Activated gamma-delta T cell treated with anti-CD3 and anti-CD28 coated beads, Interleukin-2, amount 50 U/mL, for 16 hours (primary cell): Measurements from ENCODE around the gene AKT2.

Experiments
- DNase-seq: peaks from one replicate; pipeline ENCODE4 v3.0.0-alpha.2; 2020; ENCODE audit warnings: low read depth

AKT2 gene

DNA sequence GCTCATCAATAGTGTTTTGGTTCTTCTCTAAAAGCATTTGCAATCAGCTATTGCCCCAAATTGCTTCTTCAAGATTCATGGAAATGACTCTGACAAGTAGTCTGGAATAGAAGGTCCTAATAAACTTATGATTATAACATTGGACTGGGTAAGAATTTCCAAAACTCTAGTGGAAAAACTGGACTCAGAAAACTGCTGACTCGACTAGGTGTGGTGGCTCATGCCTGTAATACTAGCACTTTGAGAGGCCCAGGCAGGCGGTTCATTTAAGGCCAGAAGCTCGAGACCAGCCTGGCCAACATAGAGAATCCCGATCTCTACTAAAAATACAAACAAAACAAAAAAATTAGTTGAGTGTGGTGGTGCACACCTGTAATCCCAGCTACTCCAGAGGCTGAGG, 15.5 kb upstream of the AKT2 start:
- DNase-seq = no peak

DNA sequence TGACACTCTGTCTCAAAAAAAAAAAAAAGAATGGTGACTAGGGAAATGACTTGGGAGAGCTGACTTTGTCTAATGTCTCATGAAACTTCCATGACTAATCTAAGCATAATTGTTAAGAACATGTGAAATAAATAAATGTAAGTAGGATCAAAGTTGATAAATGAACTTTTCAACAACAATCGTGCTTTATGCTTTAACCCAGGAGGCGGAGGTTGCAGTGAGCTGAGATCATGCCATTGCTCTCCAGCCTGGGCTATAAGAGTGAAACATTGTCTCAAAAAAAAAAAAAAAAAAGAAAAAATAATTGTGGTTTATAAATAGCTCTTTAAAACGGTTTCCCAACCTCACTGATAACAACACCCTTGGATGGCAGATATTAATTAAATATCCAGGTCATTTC, 12.9 kb upstream of the AKT2 start:
- no peak for DNase-seq

DNA sequence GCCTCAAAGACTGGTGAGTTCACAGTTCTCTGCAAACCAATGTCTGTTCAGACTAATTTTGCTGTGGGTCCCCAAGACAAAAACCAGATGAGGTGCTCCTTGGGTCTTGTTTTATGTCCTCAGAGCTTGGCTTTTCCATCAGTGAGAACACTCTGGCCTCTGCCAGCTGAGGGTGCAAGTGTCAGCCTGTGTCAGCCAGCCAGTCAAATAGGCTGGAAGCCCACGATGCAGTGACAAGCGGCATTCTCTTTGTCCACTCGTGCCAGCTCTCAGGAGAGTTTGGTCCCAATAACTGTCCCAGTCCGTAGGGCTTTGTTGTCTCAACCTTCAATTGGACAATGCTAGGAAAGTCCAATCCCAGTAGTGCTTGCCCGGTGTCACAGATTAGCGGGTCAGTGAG, 9.4 kb upstream of the AKT2 start:
- DNase-seq = no peak

DNA sequence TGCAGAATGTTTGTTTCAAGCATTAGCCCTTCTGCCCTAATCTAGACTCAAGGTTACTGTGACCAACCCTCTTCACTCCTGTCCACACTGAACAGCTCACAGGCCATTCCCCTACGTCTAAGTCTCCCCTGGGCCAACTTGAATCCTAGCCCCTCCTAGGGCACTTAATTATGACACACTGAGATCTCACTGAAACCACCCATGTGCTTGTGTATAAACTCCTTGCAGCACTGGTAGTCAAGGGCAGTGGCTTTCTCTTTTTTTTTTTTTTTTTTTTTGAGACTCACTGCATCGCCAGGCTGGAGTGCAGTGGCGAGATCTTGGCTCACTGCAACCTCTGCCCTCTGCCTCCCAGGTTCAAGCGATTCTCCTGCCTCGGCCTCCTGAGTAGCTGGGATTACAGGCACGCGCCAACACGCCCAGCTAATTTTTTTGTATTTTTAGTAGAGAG, 1.9 kb upstream of the AKT2 start:
- DNase-seq = no peak

DNA sequence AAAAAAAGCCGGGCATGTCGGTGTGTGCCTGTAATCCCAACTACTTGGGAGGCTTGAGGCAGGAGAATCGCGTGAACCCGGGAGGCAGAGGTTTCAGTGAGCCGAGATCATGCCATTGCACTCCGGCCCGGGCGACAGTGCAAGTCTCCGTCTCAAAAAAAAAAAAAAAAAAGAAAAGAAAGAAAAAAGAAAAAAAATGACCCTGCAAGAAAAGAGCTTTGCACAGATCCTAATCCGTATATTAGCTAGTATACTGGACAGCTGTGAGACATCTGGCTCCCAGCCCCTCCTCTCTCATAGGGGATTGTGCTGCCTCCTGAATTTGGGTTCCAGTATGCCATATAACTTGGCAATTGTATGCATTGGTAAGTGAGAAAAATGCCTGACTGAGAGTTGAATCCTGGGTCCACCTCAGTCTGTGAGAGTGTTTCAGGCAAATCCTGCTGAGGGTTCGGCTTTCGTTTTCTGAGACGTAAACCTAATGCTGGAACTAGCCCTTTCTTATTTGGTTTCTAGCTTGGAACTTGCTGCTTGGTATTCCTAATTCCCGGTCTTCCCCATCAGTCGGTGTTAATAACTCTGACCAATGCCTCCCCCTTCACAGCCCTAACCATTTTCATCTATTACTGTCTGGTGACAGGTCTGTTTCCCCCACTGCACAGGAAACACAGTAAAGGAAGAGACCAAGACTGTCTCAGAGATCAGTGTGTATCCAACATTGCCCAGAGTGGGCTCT, 1.3 kb upstream of the AKT2 start:
- DNase-seq = no peak

DNA sequence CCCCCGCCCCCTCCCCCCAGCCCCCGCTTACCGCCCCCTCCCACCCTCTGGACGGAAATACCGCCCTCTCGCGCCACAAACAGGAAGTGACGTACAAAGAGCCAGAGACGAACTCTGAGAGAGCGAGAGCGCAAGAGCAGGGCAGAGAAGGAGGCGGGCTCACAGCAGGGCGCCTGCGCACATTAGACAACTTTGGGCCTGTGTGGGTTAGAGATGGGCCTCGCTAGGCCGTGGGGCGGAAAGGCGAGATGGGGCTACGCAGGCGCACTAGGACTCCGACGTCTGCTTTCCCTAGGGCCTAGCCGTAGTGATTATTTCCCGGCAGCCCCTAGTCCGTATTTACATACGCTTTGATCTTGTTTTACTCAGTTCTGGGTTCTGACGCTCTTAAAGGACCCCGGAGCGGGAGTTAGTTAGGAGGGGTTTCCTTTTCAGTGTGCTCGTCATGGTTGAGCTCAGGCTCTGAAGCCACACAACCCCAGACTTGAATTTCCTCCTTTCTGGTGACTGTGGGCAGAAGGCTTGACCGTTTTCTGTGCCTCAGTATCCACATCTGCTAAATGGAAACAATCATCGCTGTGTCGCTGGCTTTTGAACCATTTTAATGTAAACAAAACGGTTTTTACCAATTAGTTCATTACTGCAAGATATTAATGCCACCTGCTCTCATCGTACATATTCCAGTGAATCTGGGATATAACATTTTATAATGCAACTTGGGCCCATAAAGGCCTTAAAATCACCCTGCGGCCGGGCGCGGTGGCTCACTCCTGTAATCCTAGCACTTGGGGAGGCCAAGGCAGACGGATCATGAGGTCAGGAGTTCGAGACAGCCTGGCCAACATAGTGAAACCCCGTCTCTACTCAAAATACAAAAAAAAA, 449 bp upstream of the AKT2 start:
- peak; percentile 94 for DNase-seq

DNA sequence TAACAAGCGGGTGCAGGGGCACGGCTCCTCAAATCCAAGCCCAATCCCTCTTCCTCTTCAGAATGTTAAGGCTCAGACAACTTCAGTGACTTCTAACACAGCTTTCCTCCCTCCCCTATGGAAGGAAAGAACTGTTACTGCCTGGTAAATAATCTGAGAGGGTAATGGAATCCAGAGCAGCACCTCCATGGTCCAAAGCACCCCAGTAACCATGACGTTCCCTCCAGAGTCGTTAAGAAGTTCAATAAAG, 969 bp downstream of the AKT2 start:
- DNase-seq = no peak

DNA sequence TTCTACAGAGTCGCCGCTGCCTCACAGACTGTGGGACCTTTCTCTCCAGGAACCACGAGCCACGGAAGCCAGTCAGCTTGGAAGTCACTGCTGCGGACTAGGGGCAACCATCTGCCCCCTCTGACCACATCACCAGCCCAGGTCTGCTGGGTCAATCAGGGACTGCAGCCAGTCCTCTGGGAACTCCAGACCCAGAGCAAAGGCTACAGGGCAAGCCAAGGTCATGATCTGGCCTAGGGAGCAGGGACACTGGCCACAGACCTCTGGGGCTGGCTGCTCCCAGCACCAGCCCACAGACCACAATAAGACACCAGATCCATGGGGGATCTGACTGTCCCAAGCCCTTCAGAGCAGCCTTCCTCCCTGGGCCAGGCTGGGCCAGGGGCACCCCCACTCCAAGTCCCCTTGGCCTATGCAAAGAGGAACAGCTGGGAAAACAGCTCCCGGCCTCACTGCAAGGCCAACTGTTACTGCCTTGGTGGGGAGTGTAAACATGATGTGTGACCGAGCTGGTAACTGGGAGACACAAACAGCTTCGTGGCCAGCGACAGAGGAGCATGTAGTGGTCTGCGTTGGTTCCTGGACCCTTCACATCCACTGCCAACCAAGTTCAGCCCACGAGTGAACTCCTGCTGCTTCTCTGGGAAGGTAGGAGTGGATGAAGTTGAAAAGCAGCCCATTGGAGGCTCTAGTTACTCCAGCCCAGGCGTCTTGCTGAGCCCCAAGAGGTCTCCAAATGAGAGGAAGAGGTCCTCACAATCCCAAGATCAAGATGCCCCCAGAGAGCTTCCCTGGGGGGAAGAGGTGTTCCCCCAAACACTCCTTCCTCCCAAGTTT, 1.5 kb downstream of the AKT2 start:
- DNase-seq = no peak

DNA sequence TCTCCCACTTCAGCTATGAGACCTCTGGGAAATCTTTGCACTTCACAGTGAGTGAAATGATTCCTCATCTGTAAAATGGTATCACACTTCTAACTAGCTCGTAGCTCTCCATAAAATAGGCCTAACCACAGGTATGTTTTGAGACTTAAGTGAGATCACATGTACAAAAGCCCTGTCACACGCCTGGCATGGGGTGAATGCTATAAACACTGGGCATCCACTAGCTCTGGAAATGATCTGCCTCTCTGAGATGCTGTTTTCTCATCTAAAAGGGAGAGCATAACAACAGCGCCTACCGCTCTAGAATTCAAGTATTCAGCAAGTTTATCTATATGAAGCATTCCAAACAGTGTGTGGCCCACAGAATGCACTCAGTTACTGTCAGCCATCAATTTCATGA, 2.2 kb downstream of the AKT2 start:
- no peak for DNase-seq

DNA sequence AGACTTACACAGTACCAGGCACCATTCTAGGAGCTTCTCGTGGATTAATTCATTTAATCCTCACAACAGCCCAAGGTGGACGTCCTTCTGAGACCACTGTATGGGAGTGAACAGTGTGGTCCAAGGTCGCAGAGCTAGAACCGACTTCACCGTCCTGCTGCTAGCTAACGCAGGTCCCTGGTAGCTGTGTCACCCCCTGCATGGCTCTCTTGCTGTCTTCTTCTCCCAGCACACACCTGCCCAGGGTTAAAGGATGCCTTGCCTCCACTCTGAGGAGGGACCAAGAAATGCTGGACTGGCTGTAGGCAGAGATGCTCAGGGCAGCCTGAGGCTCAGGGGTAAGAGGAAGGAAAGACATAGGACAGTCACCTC, 3.0 kb downstream of the AKT2 start:
- no peak for DNase-seq

DNA sequence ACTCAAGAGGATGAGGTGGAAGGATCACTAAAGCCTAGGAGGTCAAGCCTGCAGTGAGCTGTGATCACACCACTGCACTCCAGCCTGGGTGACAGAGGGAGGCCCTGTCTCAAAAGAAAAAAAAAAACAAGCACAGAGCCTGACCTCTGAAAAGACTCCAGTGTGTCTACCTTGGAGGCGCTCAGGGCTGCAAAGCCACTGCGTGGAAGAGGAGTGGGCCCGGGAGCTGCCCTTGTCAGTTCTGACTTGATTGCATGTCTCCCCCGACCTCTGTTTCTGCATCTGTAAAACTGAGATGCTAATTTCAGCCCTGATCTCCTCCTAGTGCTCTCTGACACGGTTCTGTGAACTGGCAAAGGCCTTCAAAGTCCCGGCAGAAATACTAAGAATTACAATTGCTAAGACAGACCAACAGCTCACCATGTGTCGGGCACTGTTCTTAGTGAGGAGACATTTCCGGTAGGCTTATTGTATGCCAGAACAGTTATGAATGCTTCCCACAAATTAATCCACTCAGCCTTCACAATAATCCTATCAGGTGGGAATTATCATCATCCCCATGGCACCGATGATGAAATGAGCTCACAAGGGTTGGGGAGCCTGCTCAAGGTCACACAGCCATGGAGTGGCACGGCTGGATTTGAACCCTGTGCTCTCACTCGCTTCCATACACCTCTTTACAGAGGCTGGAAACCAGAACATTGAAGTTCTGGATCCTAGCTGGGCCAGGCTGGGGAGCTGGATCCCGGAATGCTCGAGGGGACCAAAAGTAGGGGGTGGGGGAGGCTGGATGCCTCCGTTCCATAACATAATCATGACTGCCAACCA, 3.5 kb downstream of the AKT2 start:
- no peak for DNase-seq

DNA sequence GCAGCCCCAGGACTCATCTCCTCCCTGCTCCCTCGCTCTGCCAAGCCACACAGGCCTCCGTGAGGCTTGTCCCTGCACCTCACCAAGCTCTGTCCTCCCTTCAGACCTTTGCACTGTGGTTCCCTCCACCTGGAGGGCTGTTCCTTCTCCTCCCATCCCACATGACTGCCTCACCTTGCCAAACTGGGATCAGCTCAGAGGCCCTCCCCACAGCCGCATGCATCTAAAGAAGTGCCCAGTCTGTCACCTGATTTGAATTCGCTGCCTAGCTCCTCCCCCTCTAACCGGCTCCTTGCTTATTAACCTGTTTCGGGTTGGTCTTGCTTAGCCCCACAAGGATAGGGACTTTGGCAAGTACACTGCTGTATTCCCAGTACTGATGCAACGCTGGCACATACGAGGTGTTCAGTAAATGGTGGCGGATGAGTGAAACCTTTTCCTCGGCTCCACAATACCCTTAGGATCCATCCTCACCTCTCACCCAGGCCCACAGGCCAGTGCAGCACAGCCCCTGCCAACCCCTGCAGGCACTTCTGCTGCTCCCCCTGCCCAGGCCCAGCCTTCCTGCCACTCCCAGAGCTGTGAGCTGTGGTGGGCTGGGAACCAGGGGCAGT, 4.4 kb downstream of the AKT2 start:
- DNase-seq = no peak

DNA sequence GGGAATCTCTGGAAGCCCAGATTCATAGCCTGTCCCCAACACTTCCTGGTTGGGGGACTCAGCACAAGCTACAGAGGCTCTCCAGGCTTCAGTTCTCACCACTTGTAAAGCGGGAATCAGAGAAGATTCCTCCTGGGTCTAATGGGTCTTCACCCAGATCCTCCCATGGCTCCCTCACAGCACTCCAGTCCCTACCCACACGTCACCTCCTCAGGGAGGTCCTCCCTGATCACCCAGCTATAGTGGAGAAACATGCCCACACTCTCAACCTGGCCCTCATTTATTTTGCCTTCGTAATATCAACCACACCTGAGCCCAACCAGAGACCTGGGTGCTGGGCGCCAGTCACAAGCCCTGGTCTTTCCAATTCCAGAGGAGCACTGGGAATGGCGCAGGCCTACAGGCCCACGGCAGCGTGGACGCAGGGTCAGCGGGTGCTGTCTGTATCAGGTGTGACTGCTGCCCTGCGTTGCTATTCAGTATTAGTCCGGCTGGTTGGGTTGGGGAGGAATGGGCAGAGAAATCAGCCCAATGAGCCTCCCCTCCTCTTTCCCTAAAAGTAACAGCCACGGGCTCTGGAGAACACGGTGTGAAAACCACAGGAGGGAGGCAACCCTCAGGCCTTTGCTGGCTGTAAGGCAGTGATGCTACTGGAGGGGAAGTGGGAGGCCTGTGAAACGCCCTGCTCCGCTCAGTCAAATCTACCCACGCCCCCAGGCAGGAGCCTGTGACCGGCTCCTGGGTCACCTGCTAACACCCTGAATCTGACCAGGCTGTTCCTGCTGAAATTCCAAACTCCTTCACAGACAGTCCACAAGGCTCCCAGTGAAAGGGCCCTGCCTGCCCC, 5.2 kb downstream of the AKT2 start:
- no peak for DNase-seq

DNA sequence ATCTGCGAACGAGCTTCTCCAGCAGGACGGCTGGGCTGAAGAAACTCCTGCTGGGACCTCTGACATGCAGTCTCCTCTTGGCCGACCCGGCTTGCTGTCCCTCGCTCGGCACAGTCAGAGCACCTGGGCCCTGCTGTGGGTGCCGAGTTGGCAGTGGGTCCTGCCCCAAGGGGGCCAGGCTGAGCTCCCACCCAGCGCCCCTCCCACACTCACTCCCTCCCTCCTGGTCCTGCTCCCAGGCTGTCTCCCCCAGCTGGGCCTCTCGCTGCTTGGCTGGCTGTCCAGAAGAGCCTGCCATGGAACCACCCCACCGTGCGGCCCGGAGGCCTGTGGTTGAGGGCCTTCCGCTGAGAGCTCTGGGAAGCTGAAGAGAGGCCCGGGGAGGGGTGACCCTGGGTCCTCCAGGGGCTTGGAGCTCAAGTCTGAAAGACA, 6.0 kb downstream of the AKT2 start:
- DNase-seq = no peak

DNA sequence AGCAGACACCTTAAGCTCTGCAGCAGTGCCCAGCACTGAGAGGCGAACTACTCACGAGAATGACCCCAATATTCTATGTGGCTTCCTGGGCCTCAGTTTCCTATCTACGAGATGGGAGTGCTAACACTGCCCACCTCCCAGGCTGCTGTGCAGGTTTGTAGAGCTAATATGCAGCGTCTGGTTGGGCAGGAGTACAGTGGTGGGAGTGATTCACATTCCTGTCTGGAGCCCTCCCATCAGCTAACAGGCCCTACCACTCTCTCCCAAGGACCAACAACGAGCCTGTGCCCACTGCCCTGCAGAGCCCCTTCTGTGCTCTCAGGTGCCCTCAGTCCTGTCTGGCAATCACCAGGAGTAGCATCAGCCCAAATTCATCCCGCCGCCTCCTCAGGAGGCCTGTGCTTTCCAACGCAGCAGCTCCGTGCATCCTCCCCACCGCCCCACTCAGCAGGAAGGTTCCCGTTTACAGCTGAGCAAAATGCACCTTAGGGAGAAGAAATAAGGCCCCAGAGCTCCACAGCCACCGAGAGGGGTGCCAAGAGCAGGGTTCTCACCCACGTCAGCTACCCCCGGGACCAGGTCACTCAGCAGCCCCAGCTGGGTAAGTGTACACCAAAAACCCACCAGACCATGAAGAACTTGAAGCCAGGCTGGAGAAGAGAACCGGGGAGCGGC, 6.6 kb downstream of the AKT2 start:
- DNase-seq = no peak

DNA sequence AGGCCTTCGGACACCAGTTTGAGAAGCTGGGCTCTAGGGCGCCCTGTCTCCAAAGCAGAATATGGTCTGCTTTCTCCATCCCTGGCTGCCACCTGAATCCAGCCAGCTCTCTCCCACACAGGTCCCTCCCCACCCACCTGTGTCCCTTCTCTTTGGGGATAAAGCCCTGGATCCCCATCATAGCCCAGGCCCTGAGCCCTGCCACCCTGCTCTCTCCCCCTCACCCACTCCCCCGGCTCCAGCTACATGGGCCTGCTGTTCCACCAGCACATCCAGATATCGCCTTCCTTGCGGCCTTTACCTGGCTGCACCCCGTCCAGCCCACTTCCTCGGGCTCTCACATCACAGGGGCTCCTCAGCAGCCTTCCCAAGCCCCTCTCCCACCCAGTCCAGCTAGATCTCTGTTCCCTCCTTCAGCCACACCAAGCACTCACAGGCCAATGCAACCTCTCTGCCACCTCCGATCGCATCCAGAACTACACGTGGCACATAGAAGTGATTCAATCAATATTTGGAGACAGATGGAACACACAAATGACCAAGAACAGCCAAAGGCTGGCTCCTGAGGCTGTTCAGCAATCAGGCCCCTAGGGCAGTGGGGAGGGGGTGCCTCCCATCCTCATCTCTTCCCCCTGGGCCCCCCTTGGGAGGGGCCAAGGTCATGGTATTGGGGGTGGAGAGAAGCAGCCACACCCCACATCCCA, 7.6 kb downstream of the AKT2 start:
- no peak for DNase-seq

DNA sequence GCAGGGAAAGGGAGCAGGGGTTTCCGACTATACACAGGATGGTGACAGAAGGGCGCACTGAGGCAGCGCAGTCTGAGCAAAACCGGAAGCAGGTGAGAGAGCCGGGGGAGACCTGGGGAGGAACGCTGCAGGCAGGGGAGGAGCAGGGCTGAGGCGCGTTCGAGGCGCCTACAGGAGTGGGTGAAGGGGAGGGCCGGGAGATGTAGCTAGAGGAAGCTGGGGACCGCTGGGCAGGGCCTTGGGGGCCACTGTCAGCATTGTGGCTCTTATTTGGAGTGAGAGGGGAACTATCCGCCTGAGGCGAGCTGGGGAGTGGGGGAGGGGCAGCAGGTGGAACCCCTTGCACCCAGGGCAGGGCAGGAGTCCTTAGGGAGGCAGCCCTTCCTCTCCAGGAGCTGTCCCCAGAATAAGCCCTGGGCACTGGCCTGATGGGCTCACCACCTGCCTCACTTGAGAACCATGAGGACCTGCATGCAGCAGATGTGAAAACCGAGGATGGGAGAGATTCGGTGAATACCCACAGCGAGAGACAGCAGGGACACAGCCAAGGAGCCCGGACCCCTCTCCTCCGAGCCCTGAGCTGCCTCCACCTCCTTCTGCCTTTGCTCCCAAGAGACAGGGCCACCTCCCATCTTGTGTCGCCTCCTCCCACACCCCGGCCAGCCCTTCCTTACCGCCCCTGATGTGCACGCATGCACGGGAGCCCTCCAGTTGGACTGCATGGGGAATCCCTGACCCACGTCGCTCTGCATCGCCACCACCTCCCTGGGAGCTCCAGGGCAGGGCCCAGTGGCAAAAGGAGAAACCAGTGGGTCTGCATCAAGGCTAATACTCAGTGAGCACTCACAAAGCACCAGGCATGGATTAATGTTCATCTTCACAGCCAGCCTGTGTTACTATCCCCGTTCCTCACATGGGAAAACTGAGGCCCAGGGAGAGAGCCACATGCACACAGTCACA, 10.3 kb downstream of the AKT2 start:
- no peak for DNase-seq
